ENCODE data around the gene C1orf167. TPM values are rescaled to one million over a fixed set of nuclear protein-coding genes. Genes with fewer than 3 reads are reported as not detected.

The C1orf167 gene
- total and polyA plus RNA-seq, 2 of the 13 experiments (the other 11 are each of a cell fraction or from before 2014, with no cell fraction given): not detected

DNA sequence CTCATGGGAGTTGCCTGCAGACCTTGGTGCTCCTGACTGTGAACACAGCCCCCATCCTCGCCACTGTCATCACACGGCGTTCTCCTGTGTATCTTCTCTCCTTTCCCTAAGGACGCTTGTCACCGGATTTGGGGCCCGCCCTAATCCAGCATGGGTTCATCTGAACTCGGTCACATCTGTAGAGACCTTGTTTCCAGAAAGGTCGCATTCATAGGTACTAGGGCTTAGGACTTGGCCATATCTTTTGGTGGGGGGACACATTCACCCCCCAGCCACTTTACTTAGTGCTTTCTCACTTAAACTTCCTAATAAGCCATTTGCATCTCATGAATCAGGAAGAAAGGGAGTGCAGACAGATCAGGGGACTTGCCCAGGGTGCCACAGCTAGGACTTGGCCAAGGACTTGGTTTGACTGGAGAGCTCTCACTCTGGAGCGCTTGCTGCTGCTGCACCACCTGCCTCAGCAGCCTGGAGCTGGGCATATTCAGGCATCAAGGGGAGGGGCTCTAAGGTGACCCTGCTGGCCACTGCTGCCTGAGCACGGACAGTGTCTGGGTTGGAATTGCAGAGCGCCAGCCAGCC, 75.9 kb downstream of the C1orf167 start:
- Histone ChIP-seq H3K27me3 (ENCODE audit: control insufficient read depth in 1 of 2, insufficient read depth in 2 of 2, low read length in 2 of 2) (no peaks in the 10 kb centered on the region), H3K36me3 (replicated peaks in 1 of 2; ENCODE audit: control insufficient read depth in 1 of 2, insufficient read depth in 2 of 2, low read length in 2 of 2) (peaks cover 46 to 80% of the 10 kb centered on the region in 2 experiments), H3K9me3 (ENCODE audit: low read length) (no peaks in the 10 kb centered on the region), H3K79me2 (ENCODE audit: insufficient read depth, low read length) (no peaks in the 10 kb centered on the region), H3K4me1 (ENCODE audit: insufficient read depth, low read length) (peaks cover 41% of the 10 kb centered on the region), H4K20me1 (ENCODE audit: insufficient read depth, low read length) (no peaks in the 10 kb centered on the region), H3K27ac (ENCODE audit: extremely low read length, insufficient read depth, low read length) (no peak overlapping the region), H2AFZ (ENCODE audit: low read length) (no peak overlapping the region), H3K4me2 (ENCODE audit: low read depth, low read length) (no peak overlapping the region), H3K4me3 (replicated peaks in 1 of 3; ENCODE audit: insufficient read depth in 1 of 3, low read depth in 2 of 3, low read length in 3 of 3) (no peak overlapping the region), H3K9ac (ENCODE audit: insufficient read depth, low read depth, low read length) (no peak overlapping the region)
- no peak for DNase-seq (ENCODE audit: low spot score)
- POLR2A ChIA-PET: interaction anchor here (2.4 kb wide), 1 partner anchor 70 kb away, joined by 9 read pairs; no protein-coding TSS in a partner anchor
- no peak for FAIRE-seq
- intact Hi-C loops (cut with micrococcal nuclease; ENCODE audit: unreplicated experiment) (loop anchor here (2.0 kb wide), 1 partner anchor 129 kb away; no protein-coding TSS in a partner anchor), in situ Hi-C loops (cut with HindIII; ENCODE audit: extremely low pct_ligation_motif_present, low pct_unique_long_range_greater_than_20kb) (loop anchor here (10.0 kb wide), 1 partner anchor 127 kb away; no protein-coding TSS in a partner anchor)
- CTCF ChIA-PET (ENCODE audit: low intra/inter-chr PET ratio, low total read pairs): interaction anchor here (1.0 to 4.1 kb wide), 5 partner anchors 53 to 129 kb away, joined by 3 to 46 read pairs (median 15); no protein-coding TSS in a partner anchor
- TF ChIP-seq ZNF672 (CRISPR knock-in tag; IDR thresholded peaks at IDR 0.05) (no peak), MTA1 (CRISPR knock-in tag; IDR thresholded peaks at IDR 0.05; ENCODE audit: borderline replicate concordance) (no peak), DMAP1 (CRISPR knock-in tag; IDR thresholded peaks at IDR 0.05) (no peak), PHF20 (CRISPR knock-in tag; IDR thresholded peaks at IDR 0.05) (no peak), ARNTL (CRISPR knock-in tag; IDR thresholded peaks at IDR 0.05) (no peak), MAZ (IDR thresholded peaks at IDR 0.05; ENCODE audit: borderline replicate concordance, low read depth, low read length) (no peak), MAZ (CRISPR knock-in tag; IDR thresholded peaks at IDR 0.05; ENCODE audit: low read depth) (no peak), ZNF773 (CRISPR knock-in tag; IDR thresholded peaks at IDR 0.05; ENCODE audit: borderline replicate concordance) (no peak), ZNF10 (CRISPR knock-in tag; IDR thresholded peaks at IDR 0.05; ENCODE audit: borderline replicate concordance, low read depth) (no peak), CERS6 (CRISPR knock-in tag; IDR thresholded peaks at IDR 0.05) (no peak), NCOA2 (CRISPR knock-in tag; IDR thresholded peaks at IDR 0.05) (no peak), TCF7 (IDR thresholded peaks at IDR 0.05; ENCODE audit: low read depth) (no peak), ZNF878 (CRISPR knock-in tag; IDR thresholded peaks at IDR 0.05) (no peak), KDM3A (CRISPR knock-in tag; IDR thresholded peaks at IDR 0.05; ENCODE audit: low read depth) (no peak), POLR2A (IDR thresholded peaks at IDR 0.05; ENCODE audit: insufficient read depth in 1 of 2, low read depth in 2 of 2, low read length in 2 of 2) (0 out of 4 replicates have a peak, but pooled peaks of 1 of the 2 experiments have one; percentile 10), CHCHD3 (CRISPR knock-in tag; IDR thresholded peaks at IDR 0.05) (0 out of 2 replicates have a peak, but pooled peaks have one; percentile 6), GFI1 (CRISPR knock-in tag; IDR thresholded peaks at IDR 0.05; ENCODE audit: borderline replicate concordance) (no peak)
- TF ChIP-seq, protein P1, sequence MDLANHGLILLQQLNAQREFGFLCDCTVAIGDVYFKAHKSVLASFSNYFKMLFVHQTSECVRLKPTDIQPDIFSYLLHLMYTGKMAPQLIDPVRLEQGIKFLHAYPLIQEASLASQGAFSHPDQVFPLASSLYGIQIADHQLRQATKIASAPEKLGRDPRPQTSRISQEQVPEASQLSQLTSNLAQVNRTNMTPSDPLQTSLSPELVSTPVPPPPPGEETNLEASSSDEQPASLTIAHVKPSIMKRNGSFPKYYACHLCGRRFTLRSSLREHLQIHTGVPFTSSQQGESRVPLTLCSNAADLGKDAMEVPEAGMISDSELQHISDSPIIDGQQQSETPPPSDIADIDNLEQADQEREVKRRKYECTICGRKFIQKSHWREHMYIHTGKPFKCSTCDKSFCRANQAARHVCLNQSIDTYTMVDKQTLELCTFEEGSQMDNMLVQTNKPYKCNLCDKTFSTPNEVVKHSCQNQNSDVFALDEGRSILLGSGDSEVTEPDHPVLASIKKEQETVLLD (CRISPR knock-in tag; IDR thresholded peaks at IDR 0.05; ENCODE audit: low read depth): no peak
- peak; percentile 6 for ATAC-seq
- WGBS (ENCODE audit: low lambda C conversion rate): 93% methylated on average over 11 of the region's 11 CpGs
- no TSS peak for BruUV-seq (replicated peaks)

All from HepG2 (cell line).